HepG2 (cell line): ENCODE results near the gene SLC48A1. TPM values are rescaled to one million over a fixed set of nuclear protein-coding genes. Genes with fewer than 3 reads are reported as not detected.

Experiments used
- AHR ChIP-seq: IDR thresholded peaks from 2 replicates; pipeline ENCODE4 v1.6.1; 2018; ENCODE audit warnings: missing genetic modification reagents, missing compliant biosample characterization
- ETS1 ChIP-seq: sonication (generic); formaldehyde crosslinking; IDR thresholded peaks from 2 replicates; pipeline ENCODE4 v1.4.0; 2020; ENCODE audit warnings: missing genetic modification reagents
- FIP1L1 ChIP-seq: fragments of 200-400 bp; formaldehyde crosslinking; IDR thresholded peaks from 2 replicates; pipeline ENCODE4 v1.6.1; 2018; ENCODE audit warnings: low read depth, mild to moderate bottlenecking, low read length, moderate library complexity, borderline replicate concordance; ENCODE audit not compliant: insufficient read depth
- PAF1 ChIP-seq: IDR thresholded peaks from 2 replicates; pipeline ENCODE4 v1.6.1; 2016; ENCODE audit warnings: missing genetic modification reagents, missing compliant biosample characterization
- PAXIP1 ChIP-seq: sonication (generic); formaldehyde crosslinking; conservative IDR thresholded peaks from 2 replicates; pipeline ENCODE4 v1.4.0; 2020; ENCODE audit warnings: mild to moderate bottlenecking, missing genetic modification reagents, moderate library complexity
- RBM22 ChIP-seq: fragments of 200-400 bp; formaldehyde crosslinking; optimal IDR thresholded peaks from 2 replicates; pipeline ENCODE3; 2017; ENCODE audit warnings: mild to moderate bottlenecking, low read length, moderate library complexity
- RELA ChIP-seq: sonication (generic); formaldehyde crosslinking; IDR thresholded peaks from 2 replicates; pipeline ENCODE4 v1.4.0; 2020; ENCODE audit warnings: missing genetic modification reagents
- RFXANK ChIP-seq: IDR thresholded peaks from 2 replicates; pipeline ENCODE4 v1.6.1; 2016
- TFDP1 ChIP-seq: IDR thresholded peaks from 2 replicates; pipeline ENCODE4 v1.6.1; 2016; ENCODE audit warnings: missing compliant biosample characterization, missing genetic modification reagents, borderline replicate concordance
- UBTF ChIP-seq: sonication (generic); formaldehyde crosslinking; IDR thresholded peaks from 2 replicates; pipeline ENCODE4 v1.4.0; 2020; ENCODE audit warnings: mild to moderate bottlenecking, missing genetic modification reagents
- ZBTB38 ChIP-seq: sonication (generic); formaldehyde crosslinking; IDR thresholded peaks from 2 replicates; pipeline ENCODE4 v1.5.1; 2020; ENCODE audit warnings: mild to moderate bottlenecking, missing genetic modification reagents
- ZNF280B ChIP-seq: sonication (generic); formaldehyde crosslinking; IDR thresholded peaks from 2 replicates; pipeline ENCODE4 v1.5.0; 2020; ENCODE audit warnings: missing genetic modification reagents, mild to moderate bottlenecking, borderline replicate concordance
- ZNF572 ChIP-seq: sonication (generic); formaldehyde crosslinking; IDR thresholded peaks from 2 replicates; pipeline ENCODE4 v1.5.1; 2020; ENCODE audit warnings: mild to moderate bottlenecking, missing genetic modification reagents
- ZNF652 ChIP-seq: IDR thresholded peaks from 2 replicates; pipeline ENCODE4 v1.6.1; 2016; ENCODE audit warnings: low read depth, borderline replicate concordance
- polyA plus RNA-seq, 8 experiments: library from polyadenylated mRNA; depleted of rRNA in 3 of 8; stranded (reverse) in 7 of 8; unstranded in 1 of 8; fragments of >200 nt; fragmentation: Illumina TruSeq in 4 of 8; extraction: Trizol in 4 of 8; gene quantifications; 2 replicates each; pipeline versions ENCODE4 v1.2.1 to v1.2.3, GENCODE V29; 2011 to 2016; ENCODE audit warnings: low read depth in 4 of 8, missing spikeins in 1 of 8, mixed read lengths in 1 of 8; ENCODE audit not compliant: insufficient read depth in 1 of 8
- total RNA-seq, 5 experiments: library from RNA; depleted of rRNA; stranded (reverse); fragments of >200 nt; fragmentation: Illumina TruSeq; extraction: Trizol; gene quantifications; 2 replicates each; pipeline ENCODE4 v1.2.3, GENCODE V29; 2016; ENCODE audit warnings: low read depth in 1 of 5

Gene SLC48A1
- total and polyA plus RNA-seq, 2 of the 13 experiments (the other 11 are each of a cell fraction or from before 2014, with no cell fraction given) = 2.2 to 3.7 TPM

- no peak; the same call in none of the 2 replicates for TF ChIP-seq ZNF280B (CRISPR knock-in tag)
- TF ChIP-seq RFXANK (CRISPR knock-in tag) = no peak
- TF ChIP-seq FIP1L1 = no peak
- TF ChIP-seq RELA (CRISPR knock-in tag) = no peak
- TF ChIP-seq RBM22 = no peak
- TF ChIP-seq PAXIP1 (CRISPR knock-in tag) = no peak; the same call in 1 of the 2 replicates
- TF ChIP-seq ZNF572 (CRISPR knock-in tag) = no peak; the same call in 1 of the 2 replicates
- TF ChIP-seq ZBTB38 (CRISPR knock-in tag) = no peak
- TF ChIP-seq TFDP1 (CRISPR knock-in tag) = peak; percentile 32; the same call in 1 of the 2 replicates
- no peak for TF ChIP-seq PAF1 (CRISPR knock-in tag)
- TF ChIP-seq AHR (CRISPR knock-in tag) = no peak
- peak; percentile 42; the same call in 1 of the 2 replicates for TF ChIP-seq UBTF (CRISPR knock-in tag)
- no peak for TF ChIP-seq ETS1
- TF ChIP-seq ZNF652 (CRISPR knock-in tag) = no peak
Observed at GRCh38 chr12:47758834-47759690, 14.0 kb upstream of the SLC48A1 start, which contains the start of gene RAPGEF3 (continued).
